SK-N-SH treated with all-trans-retinoic acid at 6 μM for 48 hours (cell line): ENCODE results near the gene DNASE2B.

Experiments used
- ATAC-seq: fragments of 200-7000 bp; cut with Tn5 transposase; 3 replicates; pipeline ENCODE4 v1.9.1; 2020; ENCODE audit warnings: mild to moderate bottlenecking, moderate library complexity
- ARNTL ChIP-seq: fragments of 450-650 bp; formaldehyde crosslinking; IDR thresholded peaks from 2 replicates; pipeline ENCODE4 v1.5.0; 2020; ENCODE audit warnings: low read depth, mild to moderate bottlenecking, moderate library complexity, borderline replicate concordance
- BACH2 ChIP-seq: fragments of 250-450 bp; sonication (Bioruptor Pico); IDR thresholded peaks from 2 replicates; pipeline ENCODE4 v1.9.0; 2021; ENCODE audit warnings: mild to moderate bottlenecking, borderline replicate concordance
- CREB5 ChIP-seq: fragments of 250-450 bp; sonication (Bioruptor Pico); IDR thresholded peaks from 2 replicates; pipeline ENCODE4 v1.5.1; 2020; ENCODE audit warnings: low read depth, mild to moderate bottlenecking, moderate library complexity
- CSDC2 ChIP-seq: fragments of 250-450 bp; sonication (Bioruptor Pico); IDR thresholded peaks from 2 replicates; pipeline ENCODE4 v1.5.0; 2020; ENCODE audit warnings: mild to moderate bottlenecking, moderate library complexity
- ESRRG ChIP-seq: fragments of 250-450 bp; sonication (Bioruptor Pico); IDR thresholded peaks from 2 replicates; pipeline ENCODE4 v1.6.1; 2021; ENCODE audit warnings: mild to moderate bottlenecking
- GLIS3 ChIP-seq: fragments of 250-450 bp; sonication (Bioruptor Pico); IDR thresholded peaks from 2 replicates; pipeline ENCODE4 v1.5.0; 2020; ENCODE audit warnings: mild to moderate bottlenecking, moderate library complexity
- ISL1 ChIP-seq: fragments of 250-450 bp; sonication (Bioruptor Pico); IDR thresholded peaks from 2 replicates; pipeline ENCODE4 v2.1.2; 2022; ENCODE audit warnings: mild to moderate bottlenecking, moderate library complexity
- OSR1 ChIP-seq: fragments of 250-450 bp; sonication (Bioruptor Pico); IDR thresholded peaks from 2 replicates; pipeline ENCODE4 v1.8.0; 2022; ENCODE audit warnings: moderate library complexity, mild to moderate bottlenecking, inconsistent platforms
- PATZ1 ChIP-seq: fragments of 250-450 bp; sonication (Bioruptor Pico); IDR thresholded peaks from 2 replicates; pipeline ENCODE4 v1.8.0; 2020; ENCODE audit warnings: mild to moderate bottlenecking, moderate library complexity, borderline replicate concordance
- POU6F1 ChIP-seq: fragments of 250-450 bp; sonication (Bioruptor Pico); IDR thresholded peaks from 2 replicates; pipeline ENCODE4 v1.8.0; 2021; ENCODE audit warnings: low read depth, mild to moderate bottlenecking, moderate library complexity, borderline replicate concordance
- PPARA ChIP-seq: fragments of 250-450 bp; sonication (Bioruptor Pico); IDR thresholded peaks from 2 replicates; pipeline ENCODE4 v1.5.0; 2020; ENCODE audit warnings: mild to moderate bottlenecking, borderline replicate concordance
- RARB ChIP-seq: fragments of 250-450 bp; sonication (Bioruptor Pico); IDR thresholded peaks from 2 replicates; pipeline ENCODE4 v1.8.0; 2021; ENCODE audit warnings: mild to moderate bottlenecking, moderate library complexity
- SNAI2 ChIP-seq: fragments of 250-450 bp; sonication (Bioruptor Pico); IDR thresholded peaks from 2 replicates; pipeline ENCODE4 v1.5.0; 2020; ENCODE audit warnings: mild to moderate bottlenecking, moderate library complexity
- TCF4 ChIP-seq: fragments of 250-450 bp; sonication (Bioruptor Pico); IDR thresholded peaks from 2 replicates; pipeline ENCODE4 v1.8.0; 2021; ENCODE audit warnings: mild to moderate bottlenecking, moderate library complexity, borderline replicate concordance
- TSHZ2 ChIP-seq: fragments of 250-450 bp; sonication (Bioruptor Pico); IDR thresholded peaks from 2 replicates; pipeline ENCODE4 v1.5.0; 2020; ENCODE audit warnings: mild to moderate bottlenecking, moderate library complexity
- ZC3H10 ChIP-seq: fragments of 250-450 bp; sonication (Bioruptor Pico); IDR thresholded peaks from 2 replicates; pipeline ENCODE4 v1.5.1; 2021; ENCODE audit warnings: mild to moderate bottlenecking, moderate library complexity
- ZFP3 ChIP-seq: fragments of 250-450 bp; sonication (Bioruptor Pico); IDR thresholded peaks from 2 replicates; pipeline ENCODE4 v1.5.0; 2020; ENCODE audit warnings: mild to moderate bottlenecking, moderate library complexity
- ZFP30 ChIP-seq: fragments of 450-650 bp; formaldehyde crosslinking; IDR thresholded peaks from 2 replicates; pipeline ENCODE4 v1.5.0; 2022; ENCODE audit warnings: mild to moderate bottlenecking, moderate library complexity
- ZNF565 ChIP-seq: fragments of 450-650 bp; formaldehyde crosslinking; conservative IDR thresholded peaks from 2 replicates; pipeline ENCODE4 v1.5.0; 2020; ENCODE audit warnings: low read depth, mild to moderate bottlenecking, moderate library complexity
- ZNF70 ChIP-seq: fragments of 450-650 bp; formaldehyde crosslinking; IDR thresholded peaks from 2 replicates; pipeline ENCODE4 v1.5.0; 2020; ENCODE audit warnings: mild to moderate bottlenecking, moderate library complexity
- ZNF8 ChIP-seq: fragments of 450-650 bp; formaldehyde crosslinking; IDR thresholded peaks from 2 replicates; pipeline ENCODE4 v1.5.0; 2020; ENCODE audit warnings: mild to moderate bottlenecking, moderate library complexity
- TF ChIP-seq, protein P1 (sequence below): fragments of 250-450 bp; sonication (Bioruptor Pico); IDR thresholded peaks from 2 replicates; pipeline ENCODE4 v1.5.1; 2021; ENCODE audit warnings: mild to moderate bottlenecking, moderate library complexity

DNASE2B gene

GRCh38 chr1:84350550-84350949 is 47.7 kb upstream of the DNASE2B start (continued):
- TF ChIP-seq CREB5 (CRISPR knock-in tag): no peak

- peak; percentile 42 for ATAC-seq
- TF ChIP-seq RARB (CRISPR knock-in tag) (no peak), ISL1 (CRISPR knock-in tag) (peak; percentile 78)
- TF ChIP-seq, all 23 proteins: peak for 1
Measured at GRCh38 chr1:84352298-84353106, 45.8 kb upstream of the DNASE2B start.

DNA sequence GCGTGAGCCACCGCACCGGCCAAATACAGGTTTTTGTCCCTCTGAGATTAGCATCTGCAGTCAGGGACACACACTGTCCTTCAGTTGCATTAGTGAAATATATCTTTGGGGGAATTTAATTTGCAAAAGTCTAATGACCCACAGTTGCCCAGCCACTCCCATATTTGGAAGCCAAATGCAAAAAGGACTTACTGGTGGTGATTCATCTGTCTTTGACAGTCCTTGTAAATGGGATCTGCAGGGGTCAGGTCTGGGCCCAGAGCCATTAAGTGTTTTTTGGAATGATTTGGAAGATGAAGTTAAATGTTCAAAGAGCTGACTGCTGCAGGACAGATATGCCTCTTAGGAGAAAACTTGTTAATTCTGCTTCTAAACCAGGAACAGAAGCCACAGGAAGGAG is 44.6 kb upstream of the DNASE2B start:
- TF ChIP-seq BACH2 (CRISPR knock-in tag) (no peak), PPARA (CRISPR knock-in tag) (no peak), ZFP3 (CRISPR knock-in tag) (peak; percentile 46; the same call in 1 of the 2 replicates), PATZ1 (no peak), TCF4 (CRISPR knock-in tag) (no peak), GLIS3 (CRISPR knock-in tag) (no peak), RARB (CRISPR knock-in tag) (no peak), CREB5 (CRISPR knock-in tag) (no peak), ESRRG (CRISPR knock-in tag) (no peak), ZNF565 (CRISPR knock-in tag) (no peak), ISL1 (CRISPR knock-in tag) (peak; percentile 97), OSR1 (CRISPR knock-in tag) (no peak), SNAI2 (CRISPR knock-in tag) (peak; percentile 87; the same call in 1 of the 2 replicates), ARNTL (no peak), ZFP30 (no peak), TSHZ2 (CRISPR knock-in tag) (peak; percentile 43; the same call in 1 of the 2 replicates), ZC3H10 (CRISPR knock-in tag) (no peak), ZNF70 (CRISPR knock-in tag) (no peak), CSDC2 (CRISPR knock-in tag) (no peak), POU6F1 (CRISPR knock-in tag) (no peak), ZNF8 (no peak; the same call in 1 of the 2 replicates)
- TF ChIP-seq, protein P1, sequence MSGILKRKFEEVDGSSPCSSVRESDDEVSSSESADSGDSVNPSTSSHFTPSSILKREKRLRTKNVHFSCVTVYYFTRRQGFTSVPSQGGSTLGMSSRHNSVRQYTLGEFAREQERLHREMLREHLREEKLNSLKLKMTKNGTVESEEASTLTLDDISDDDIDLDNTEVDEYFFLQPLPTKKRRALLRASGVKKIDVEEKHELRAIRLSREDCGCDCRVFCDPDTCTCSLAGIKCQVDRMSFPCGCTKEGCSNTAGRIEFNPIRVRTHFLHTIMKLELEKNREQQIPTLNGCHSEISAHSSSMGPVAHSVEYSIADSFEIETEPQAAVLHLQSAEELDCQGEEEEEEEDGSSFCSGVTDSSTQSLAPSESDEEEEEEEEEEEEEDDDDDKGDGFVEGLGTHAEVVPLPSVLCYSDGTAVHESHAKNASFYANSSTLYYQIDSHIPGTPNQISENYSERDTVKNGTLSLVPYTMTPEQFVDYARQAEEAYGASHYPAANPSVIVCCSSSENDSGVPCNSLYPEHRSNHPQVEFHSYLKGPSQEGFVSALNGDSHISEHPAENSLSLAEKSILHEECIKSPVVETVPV: no peak
- TF ChIP-seq, all 23 proteins: peak for 4

More for the DNA sequence above, 44.6 kb upstream of the DNASE2B start:
- peak; percentile 81 for ATAC-seq
